ENCODE data around the gene MYO1D.
"Not testable (repeated sequence)": the region's sequence is repeated elsewhere in the genome, so short reads cannot be mapped to it uniquely, and the experiment has no call there.

The MYO1D gene

GRCh38 chr17:32828822-32829221, 48.1 kb downstream of the MYO1D start:
- Histone ChIP-seq H3K9me3 (ENCODE audit: control insufficient read depth, low read depth, low read length) (no peaks in the 10 kb centered on the region), H3K4me1 (ENCODE audit: control insufficient read depth, low read depth, low read length) (no peaks in the 10 kb centered on the region), H3K9ac (ENCODE audit: low read length) (no peak overlapping the region), H3K27ac (ENCODE audit: low read length) (no peak overlapping the region), H3K4me3 (ENCODE audit: low read length) (no peak overlapping the region), H3K36me3 (ENCODE audit: control insufficient read depth, low read depth, low read length) (no peaks in the 10 kb centered on the region), H3K27me3 (ENCODE audit: control insufficient read depth, insufficient read depth, low read length) (no peaks in the 10 kb centered on the region)

GRCh38 chr17:32827227-32827626, 49.7 kb downstream of the MYO1D start:
- H3K9ac ChIP-seq (ENCODE audit: low read length), result no peak overlapping the region
- no peaks in the 10 kb centered on the region for H3K4me1 ChIP-seq (ENCODE audit: control insufficient read depth, low read depth, low read length)
- H3K27me3 ChIP-seq (ENCODE audit: control insufficient read depth, insufficient read depth, low read length), result no peaks in the 10 kb centered on the region
- no peak overlapping the region for H3K27ac ChIP-seq (ENCODE audit: low read length)
- no peaks in the 10 kb centered on the region for H3K9me3 ChIP-seq (ENCODE audit: control insufficient read depth, low read depth, low read length)
- H3K36me3 ChIP-seq (ENCODE audit: control insufficient read depth, low read depth, low read length), result no peaks in the 10 kb centered on the region
- no peak overlapping the region for H3K4me3 ChIP-seq (ENCODE audit: low read length)

- Histone ChIP-seq H3K9ac (ENCODE audit: low read length) (no peak overlapping the region), H3K4me3 (ENCODE audit: low read length) (no peak overlapping the region), H3K9me3 (ENCODE audit: control insufficient read depth, low read depth, low read length) (no peaks in the 10 kb centered on the region), H3K4me1 (ENCODE audit: control insufficient read depth, low read depth, low read length) (no peaks in the 10 kb centered on the region), H3K27me3 (ENCODE audit: control insufficient read depth, insufficient read depth, low read length) (no peaks in the 10 kb centered on the region), H3K36me3 (ENCODE audit: control insufficient read depth, low read depth, low read length) (no peaks in the 10 kb centered on the region), H3K27ac (ENCODE audit: low read length) (no peak overlapping the region)
These were observed 50.8 kb downstream of the MYO1D start for GRCh38 chr17:32826076-32826475.

GRCh38 chr17:32824334-32824733, 52.6 kb downstream of the MYO1D start:
- Histone ChIP-seq H3K27ac (ENCODE audit: low read length) (no peak overlapping the region), H3K27me3 (ENCODE audit: control insufficient read depth, insufficient read depth, low read length) (no peaks in the 10 kb centered on the region), H3K4me3 (ENCODE audit: low read length) (no peak overlapping the region), H3K9me3 (ENCODE audit: control insufficient read depth, low read depth, low read length) (no peaks in the 10 kb centered on the region), H3K36me3 (ENCODE audit: control insufficient read depth, low read depth, low read length) (no peaks in the 10 kb centered on the region), H3K4me1 (ENCODE audit: control insufficient read depth, low read depth, low read length) (no peaks in the 10 kb centered on the region), H3K9ac (ENCODE audit: low read length) (no peak overlapping the region)

GRCh38 chr17:32822996-32823395, 53.9 kb downstream of the MYO1D start:
- Histone ChIP-seq H3K4me3 (ENCODE audit: low read length) (no peak overlapping the region), H3K4me1 (ENCODE audit: control insufficient read depth, low read depth, low read length) (no peaks in the 10 kb centered on the region), H3K27me3 (ENCODE audit: control insufficient read depth, insufficient read depth, low read length) (no peaks in the 10 kb centered on the region), H3K36me3 (ENCODE audit: control insufficient read depth, low read depth, low read length) (no peaks in the 10 kb centered on the region), H3K9ac (ENCODE audit: low read length) (no peak overlapping the region), H3K27ac (ENCODE audit: low read length) (no peak overlapping the region), H3K9me3 (ENCODE audit: control insufficient read depth, low read depth, low read length) (no peaks in the 10 kb centered on the region)

- not testable (repeated sequence) for H3K4me3 ChIP-seq (ENCODE audit: low read length); H3K36me3 ChIP-seq (ENCODE audit: control insufficient read depth, low read depth, low read length); H3K27me3 ChIP-seq (ENCODE audit: control insufficient read depth, insufficient read depth, low read length); H3K9ac ChIP-seq (ENCODE audit: low read length); H3K27ac ChIP-seq (ENCODE audit: low read length); H3K9me3 ChIP-seq (ENCODE audit: control insufficient read depth, low read depth, low read length); H3K4me1 ChIP-seq (ENCODE audit: control insufficient read depth, low read depth, low read length)
These were observed 54.7 kb downstream of the MYO1D start for GRCh38 chr17:32821987-32822934.

- no peak overlapping the region for H3K9ac ChIP-seq (ENCODE audit: low read length)
- no peaks in the 10 kb centered on the region for H3K9me3 ChIP-seq (ENCODE audit: control insufficient read depth, low read depth, low read length)
- no peaks in the 10 kb centered on the region for H3K4me1 ChIP-seq (ENCODE audit: control insufficient read depth, low read depth, low read length)
- H3K27ac ChIP-seq (ENCODE audit: low read length), result no peak overlapping the region
- no peak overlapping the region for H3K4me3 ChIP-seq (ENCODE audit: low read length)
- no peaks in the 10 kb centered on the region for H3K36me3 ChIP-seq (ENCODE audit: control insufficient read depth, low read depth, low read length)
- H3K27me3 ChIP-seq (ENCODE audit: control insufficient read depth, insufficient read depth, low read length), result no peaks in the 10 kb centered on the region
These were observed 56.5 kb downstream of the MYO1D start for GRCh38 chr17:32820440-32820839.

GRCh38 chr17:32819787-32820186, 57.1 kb downstream of the MYO1D start:
- Histone ChIP-seq H3K4me1 (ENCODE audit: control insufficient read depth, low read depth, low read length) (no peaks in the 10 kb centered on the region), H3K9me3 (ENCODE audit: control insufficient read depth, low read depth, low read length) (no peaks in the 10 kb centered on the region), H3K36me3 (ENCODE audit: control insufficient read depth, low read depth, low read length) (no peaks in the 10 kb centered on the region), H3K27ac (ENCODE audit: low read length) (no peak overlapping the region), H3K4me3 (ENCODE audit: low read length) (no peak overlapping the region), H3K27me3 (ENCODE audit: control insufficient read depth, insufficient read depth, low read length) (no peaks in the 10 kb centered on the region), H3K9ac (ENCODE audit: low read length) (no peak overlapping the region)

- H3K9ac ChIP-seq (ENCODE audit: low read length), result no peak overlapping the region
- H3K27ac ChIP-seq (ENCODE audit: low read length), result no peak overlapping the region
- no peaks in the 10 kb centered on the region for H3K36me3 ChIP-seq (ENCODE audit: control insufficient read depth, low read depth, low read length)
- H3K4me3 ChIP-seq (ENCODE audit: low read length), result no peak overlapping the region
- no peaks in the 10 kb centered on the region for H3K27me3 ChIP-seq (ENCODE audit: control insufficient read depth, insufficient read depth, low read length)
- no peaks in the 10 kb centered on the region for H3K4me1 ChIP-seq (ENCODE audit: control insufficient read depth, low read depth, low read length)
- H3K9me3 ChIP-seq (ENCODE audit: control insufficient read depth, low read depth, low read length), result no peaks in the 10 kb centered on the region
These were observed 57.9 kb downstream of the MYO1D start for GRCh38 chr17:32819035-32819434.

GRCh38 chr17:32815460-32815859, 61.5 kb downstream of the MYO1D start:
- Histone ChIP-seq H3K4me1 (ENCODE audit: control insufficient read depth, low read depth, low read length) (peaks cover 4% of the 10 kb centered on the region), H3K27me3 (ENCODE audit: control insufficient read depth, insufficient read depth, low read length) (no peaks in the 10 kb centered on the region), H3K4me3 (ENCODE audit: low read length) (no peak overlapping the region), H3K27ac (ENCODE audit: low read length) (no peak overlapping the region), H3K36me3 (ENCODE audit: control insufficient read depth, low read depth, low read length) (no peaks in the 10 kb centered on the region), H3K9ac (ENCODE audit: low read length) (no peak overlapping the region), H3K9me3 (ENCODE audit: control insufficient read depth, low read depth, low read length) (no peaks in the 10 kb centered on the region)

GRCh38 chr17:32814836-32815235, 62.1 kb downstream of the MYO1D start:
- H3K4me1 ChIP-seq (ENCODE audit: control insufficient read depth, low read depth, low read length), result peaks cover 4% of the 10 kb centered on the region
- no peak overlapping the region for H3K27ac ChIP-seq (ENCODE audit: low read length)
- no peaks in the 10 kb centered on the region for H3K9me3 ChIP-seq (ENCODE audit: control insufficient read depth, low read depth, low read length)
- no peak overlapping the region for H3K4me3 ChIP-seq (ENCODE audit: low read length)
- no peak overlapping the region for H3K9ac ChIP-seq (ENCODE audit: low read length)
- H3K27me3 ChIP-seq (ENCODE audit: control insufficient read depth, insufficient read depth, low read length), result no peaks in the 10 kb centered on the region
- H3K36me3 ChIP-seq (ENCODE audit: control insufficient read depth, low read depth, low read length), result no peaks in the 10 kb centered on the region

GRCh38 chr17:32813021-32813420, 63.9 kb downstream of the MYO1D start:
- Histone ChIP-seq H3K9ac (ENCODE audit: low read length) (no peak overlapping the region), H3K27ac (ENCODE audit: low read length) (no peak overlapping the region), H3K36me3 (ENCODE audit: control insufficient read depth, low read depth, low read length) (no peaks in the 10 kb centered on the region), H3K4me1 (ENCODE audit: control insufficient read depth, low read depth, low read length) (peaks cover 4% of the 10 kb centered on the region), H3K4me3 (ENCODE audit: low read length) (no peak overlapping the region), H3K9me3 (ENCODE audit: control insufficient read depth, low read depth, low read length) (no peaks in the 10 kb centered on the region), H3K27me3 (ENCODE audit: control insufficient read depth, insufficient read depth, low read length) (no peaks in the 10 kb centered on the region)
